Activated naive CD8-positive, alpha-beta T cell treated with anti-CD3 and anti-CD28 coated beads for 36 hours (primary cell): ENCODE measurements around the gene CIB1. TPM values are rescaled to one million over a fixed set of nuclear protein-coding genes. Genes with fewer than 3 reads are reported as not detected.
"Not testable (repeated sequence)": the region's sequence is repeated elsewhere in the genome, so short reads cannot be mapped to it uniquely, and the experiment has no call there.

Experiments used
- DNase-seq: peaks from one replicate; pipeline ENCODE4 v3.0.0; 2021
- H3K27ac Mint-ChIP-seq: one replicate; pipeline ENCODE4 v1.8.0; 2022; ENCODE audit warnings: mild to moderate bottlenecking, moderate library complexity, mixed read lengths
- H3K27me3 Mint-ChIP-seq: one replicate; pipeline ENCODE4 v1.8.0; 2022; ENCODE audit warnings: mild to moderate bottlenecking, mixed read lengths
- H3K36me3 Mint-ChIP-seq: one replicate; pipeline ENCODE4 v1.8.0; 2021; ENCODE audit warnings: mild to moderate bottlenecking, mixed read lengths
- H3K4me1 Mint-ChIP-seq: one replicate; pipeline ENCODE4 v1.8.0; 2021; ENCODE audit warnings: mixed read lengths
- H3K4me3 Mint-ChIP-seq: one replicate; pipeline ENCODE4 v1.8.0; 2022; ENCODE audit warnings: mild to moderate bottlenecking, moderate library complexity, mixed read lengths
- H3K9me3 Mint-ChIP-seq: one replicate; pipeline ENCODE4 v1.8.0; 2022; ENCODE audit warnings: mixed read lengths
- total RNA-seq, 2 experiments: library from RNA; stranded (reverse); gene quantifications; one replicate each; pipeline ENCODE4 v1.2.3, GENCODE V29; 2021

CIB1 gene
- total RNA-seq, 2 experiments from 2014 or later, result 181 to 190 TPM

DNA sequence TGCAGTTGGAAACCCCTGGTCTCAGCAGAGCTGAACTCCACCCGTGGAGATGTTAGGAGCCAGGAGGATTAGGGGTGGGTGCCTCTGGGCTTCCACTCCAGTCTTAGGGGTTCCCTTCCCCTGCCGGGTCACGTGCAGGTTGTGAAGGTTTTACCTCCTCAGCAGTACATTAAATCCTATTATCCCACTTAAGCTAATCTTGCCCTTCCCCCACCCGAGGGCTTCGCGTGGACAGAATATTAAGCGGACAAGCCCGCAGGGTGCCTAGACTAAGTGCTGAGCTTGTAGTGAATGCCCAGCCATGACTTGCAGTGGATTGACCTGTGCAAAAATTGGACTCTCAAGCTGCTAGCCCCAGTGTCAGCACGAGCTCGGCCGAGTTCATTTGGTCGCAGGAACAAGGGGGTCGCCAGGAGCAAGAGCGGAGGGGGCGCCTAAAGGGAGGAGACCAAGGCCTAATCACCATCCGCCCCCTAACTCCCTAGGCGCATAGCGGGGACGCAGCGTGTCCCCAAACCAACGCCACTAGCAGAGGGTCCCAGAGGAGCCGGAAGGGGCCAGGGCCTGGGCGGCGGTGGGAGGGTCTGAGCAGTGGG, 33.1 kb downstream of the CIB1 start:
- H3K4me3 Mint-ChIP-seq, result peak overlapping the region; percentile 84
- H3K4me1 Mint-ChIP-seq, result peaks cover 13% of the 10 kb centered on the region
- H3K36me3 Mint-ChIP-seq, result no peaks in the 10 kb centered on the region
- H3K27ac Mint-ChIP-seq, result peak overlapping the region; percentile 69
- peak; percentile 20 for DNase-seq
- no peaks in the 10 kb centered on the region for H3K27me3 Mint-ChIP-seq
- no peaks in the 10 kb centered on the region for H3K9me3 Mint-ChIP-seq

GRCh38 chr15:90194655-90195054, 39.1 kb downstream of the CIB1 start:
- H3K36me3 Mint-ChIP-seq, result no peaks in the 10 kb centered on the region
- no peaks in the 10 kb centered on the region for H3K27me3 Mint-ChIP-seq
- no peaks in the 10 kb centered on the region for H3K9me3 Mint-ChIP-seq
- H3K4me1 Mint-ChIP-seq, result peaks cover 21% of the 10 kb centered on the region
- no peak overlapping the region for H3K4me3 Mint-ChIP-seq
- DNase-seq, result no peak
- H3K27ac Mint-ChIP-seq, result no peak overlapping the region

GRCh38 chr15:90192961-90193786, 40.6 kb downstream of the CIB1 start:
- H3K4me3 Mint-ChIP-seq, result no peak overlapping the region
- H3K27me3 Mint-ChIP-seq, result no peaks in the 10 kb centered on the region
- peaks cover 21% of the 10 kb centered on the region for H3K4me1 Mint-ChIP-seq
- no peaks in the 10 kb centered on the region for H3K36me3 Mint-ChIP-seq
- no peaks in the 10 kb centered on the region for H3K9me3 Mint-ChIP-seq
- DNase-seq, result no peak
- H3K27ac Mint-ChIP-seq, result peak overlapping the region; percentile 54

DNA sequence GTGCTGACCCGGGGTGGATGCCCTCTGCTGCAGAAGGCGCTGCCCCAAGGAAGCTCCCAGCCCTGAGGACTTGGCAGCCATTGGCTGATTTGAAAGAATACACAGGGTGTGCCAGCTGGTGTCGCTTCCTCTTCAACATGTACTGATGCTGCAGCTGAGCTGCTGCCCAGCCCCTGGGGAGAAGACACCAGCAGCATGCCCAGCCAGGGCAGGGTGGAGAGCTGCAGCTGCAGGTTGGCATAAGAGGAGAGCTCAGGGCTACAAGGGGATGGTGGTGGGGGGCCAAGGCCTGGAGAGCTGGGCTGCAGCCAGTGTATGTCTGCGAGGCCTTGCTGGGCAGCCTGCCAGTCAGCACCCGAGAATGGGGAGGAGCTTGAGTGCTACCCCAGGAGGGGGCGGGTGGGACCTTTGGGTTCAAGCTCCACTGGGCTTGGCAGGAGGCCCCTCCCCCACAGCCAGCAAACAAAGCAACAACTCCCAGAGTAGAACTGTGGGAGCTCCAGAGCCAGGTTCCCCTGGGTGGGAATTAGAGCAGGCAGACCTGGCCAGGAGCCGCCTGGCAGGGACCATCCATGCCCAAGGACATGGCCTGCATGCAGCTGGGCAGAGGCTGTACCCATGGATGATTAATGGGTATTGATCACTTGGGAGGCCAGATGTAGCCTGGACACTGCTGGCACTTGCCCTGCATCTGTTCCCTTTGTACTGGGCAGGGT, 41.8 kb downstream of the CIB1 start:
- H3K4me1 Mint-ChIP-seq, result peaks cover 21% of the 10 kb centered on the region
- no peaks in the 10 kb centered on the region for H3K27me3 Mint-ChIP-seq
- H3K27ac Mint-ChIP-seq, result no peak overlapping the region
- H3K9me3 Mint-ChIP-seq, result no peaks in the 10 kb centered on the region
- no peaks in the 10 kb centered on the region for H3K36me3 Mint-ChIP-seq
- peak overlapping the region; percentile 19 for H3K4me3 Mint-ChIP-seq
- peak; percentile 30 for DNase-seq

DNA sequence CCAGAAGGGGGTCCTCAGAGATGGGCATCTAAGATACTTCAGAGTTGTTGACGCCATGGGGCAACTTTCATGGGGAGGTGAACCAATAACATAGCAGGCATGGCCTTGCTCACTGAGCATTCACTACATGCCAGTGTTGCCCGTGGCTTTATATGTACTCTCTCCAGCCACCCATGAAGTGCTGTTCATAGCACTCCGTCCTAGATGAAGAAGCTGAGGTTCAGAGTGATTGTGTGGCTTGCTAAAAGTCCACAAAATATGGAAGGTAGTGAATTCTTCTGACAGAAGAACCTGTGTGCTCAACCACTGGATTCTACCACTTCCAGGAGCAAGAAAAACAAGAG, 42.4 kb downstream of the CIB1 start:
- peak overlapping the region; percentile 54 for H3K27ac Mint-ChIP-seq
- peaks cover 21% of the 10 kb centered on the region for H3K4me1 Mint-ChIP-seq
- no peaks in the 10 kb centered on the region for H3K36me3 Mint-ChIP-seq
- no peak overlapping the region for H3K4me3 Mint-ChIP-seq
- DNase-seq, result no peak
- no peaks in the 10 kb centered on the region for H3K27me3 Mint-ChIP-seq
- no peaks in the 10 kb centered on the region for H3K9me3 Mint-ChIP-seq

- H3K9me3 Mint-ChIP-seq, result no peaks in the 10 kb centered on the region
- peaks cover 21% of the 10 kb centered on the region for H3K4me1 Mint-ChIP-seq
- no peak overlapping the region for H3K4me3 Mint-ChIP-seq
- no peak for DNase-seq
- no peaks in the 10 kb centered on the region for H3K36me3 Mint-ChIP-seq
- H3K27ac Mint-ChIP-seq, result no peak overlapping the region
- no peaks in the 10 kb centered on the region for H3K27me3 Mint-ChIP-seq
Observed at GRCh38 chr15:90190606-90191343, 43.0 kb downstream of the CIB1 start.

GRCh38 chr15:90189781-90190467, 43.8 kb downstream of the CIB1 start:
- Mint-ChIP-seq H3K4me1 (peaks cover 24% of the 10 kb centered on the region), H3K9me3 (no peaks in the 10 kb centered on the region), H3K27me3 (no peaks in the 10 kb centered on the region), H3K27ac (no peak overlapping the region), H3K36me3 (no peaks in the 10 kb centered on the region), H3K4me3 (no peak overlapping the region)
- no peak for DNase-seq

DNA sequence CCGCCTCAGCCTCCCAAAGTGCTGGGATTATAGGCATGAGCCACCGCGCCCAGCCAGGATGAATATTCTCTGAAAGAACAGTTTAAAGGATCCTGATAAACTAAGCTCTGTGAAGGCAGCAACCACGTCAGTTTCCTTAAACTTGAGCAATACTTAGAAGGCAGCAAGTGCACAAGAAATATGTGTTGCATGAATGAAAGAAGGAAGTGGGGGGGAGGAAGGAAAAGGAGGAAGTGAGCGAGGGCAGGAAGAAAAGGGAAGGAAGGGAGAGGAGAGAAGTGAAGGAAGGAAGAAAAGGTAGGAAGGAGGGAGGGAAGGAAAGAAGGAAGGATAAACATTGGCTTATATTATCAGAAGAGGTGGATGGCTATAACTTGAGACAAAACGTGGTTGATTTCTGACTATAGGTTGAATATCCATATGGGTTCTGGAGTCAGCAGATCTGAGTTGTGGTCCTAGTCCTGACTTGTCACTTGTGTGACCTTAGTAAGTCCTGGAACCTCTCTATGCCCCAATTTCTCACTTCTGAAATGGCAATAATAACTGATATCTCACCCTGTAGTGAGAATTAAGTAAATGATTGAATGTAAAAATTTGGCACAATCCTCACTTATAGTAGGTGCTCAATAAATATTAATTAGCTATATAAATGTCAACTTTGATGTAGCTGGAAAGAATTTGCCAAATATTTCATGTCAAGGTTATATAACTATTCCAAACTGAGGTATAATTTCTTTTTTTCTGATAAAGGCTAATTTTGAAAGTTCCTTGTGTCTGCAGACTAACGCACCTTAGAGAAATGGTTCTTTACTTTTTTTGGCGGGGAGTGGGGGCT, 44.6 kb downstream of the CIB1 start:
- Mint-ChIP-seq H3K27ac (no peak overlapping the region), H3K4me3 (no peak overlapping the region), H3K9me3 (no peaks in the 10 kb centered on the region), H3K4me1 (peaks cover 27% of the 10 kb centered on the region), H3K27me3 (no peaks in the 10 kb centered on the region), H3K36me3 (no peaks in the 10 kb centered on the region)
- DNase-seq, result no peak

GRCh38 chr15:90188065-90188464, 45.7 kb downstream of the CIB1 start:
- DNase-seq, H3K36me3 Mint-ChIP-seq, H3K27me3 Mint-ChIP-seq: not testable (repeated sequence)

DNA sequence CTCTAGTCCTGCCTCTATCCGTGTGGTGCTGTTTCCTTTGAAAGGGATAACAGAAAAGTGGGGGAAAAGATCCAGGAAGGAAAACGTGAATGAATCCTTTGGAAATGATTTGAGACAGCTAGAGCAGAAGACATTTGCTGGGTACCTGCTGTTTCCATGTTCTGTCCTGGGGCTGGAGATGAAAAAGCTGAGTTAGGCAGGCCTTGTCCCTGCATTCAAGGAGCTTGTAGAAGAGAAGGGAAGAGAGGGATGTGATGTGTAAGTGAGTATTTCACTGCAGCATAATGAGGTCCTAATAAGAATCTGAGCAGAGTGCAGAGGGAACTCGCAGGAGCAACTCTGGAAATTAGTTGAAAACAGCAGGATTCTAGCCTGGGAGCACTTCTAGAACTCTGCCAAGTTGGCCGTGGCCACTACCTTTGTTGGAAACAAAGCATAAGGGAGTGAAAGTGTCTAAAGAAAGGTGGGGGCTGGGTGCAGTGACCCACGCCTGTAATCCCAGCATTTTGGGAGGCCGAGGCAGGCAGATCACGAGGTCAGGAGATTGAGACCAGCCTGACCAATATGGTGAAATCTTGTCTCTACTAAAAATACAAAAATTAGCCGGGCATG, 46.4 kb downstream of the CIB1 start:
- no peaks in the 10 kb centered on the region for H3K27me3 Mint-ChIP-seq
- no peak overlapping the region for H3K27ac Mint-ChIP-seq
- no peak for DNase-seq
- H3K9me3 Mint-ChIP-seq, result no peaks in the 10 kb centered on the region
- H3K4me1 Mint-ChIP-seq, result peaks cover 16% of the 10 kb centered on the region
- no peak overlapping the region for H3K4me3 Mint-ChIP-seq
- H3K36me3 Mint-ChIP-seq, result no peaks in the 10 kb centered on the region

More at GRCh38 chr15:90188065-90188464, 45.7 kb downstream of the CIB1 start:
- not testable (repeated sequence) for H3K4me3 Mint-ChIP-seq, H3K9me3 Mint-ChIP-seq, H3K27ac Mint-ChIP-seq
- H3K4me1 Mint-ChIP-seq, result peaks cover 21% of the 10 kb centered on the region

DNA sequence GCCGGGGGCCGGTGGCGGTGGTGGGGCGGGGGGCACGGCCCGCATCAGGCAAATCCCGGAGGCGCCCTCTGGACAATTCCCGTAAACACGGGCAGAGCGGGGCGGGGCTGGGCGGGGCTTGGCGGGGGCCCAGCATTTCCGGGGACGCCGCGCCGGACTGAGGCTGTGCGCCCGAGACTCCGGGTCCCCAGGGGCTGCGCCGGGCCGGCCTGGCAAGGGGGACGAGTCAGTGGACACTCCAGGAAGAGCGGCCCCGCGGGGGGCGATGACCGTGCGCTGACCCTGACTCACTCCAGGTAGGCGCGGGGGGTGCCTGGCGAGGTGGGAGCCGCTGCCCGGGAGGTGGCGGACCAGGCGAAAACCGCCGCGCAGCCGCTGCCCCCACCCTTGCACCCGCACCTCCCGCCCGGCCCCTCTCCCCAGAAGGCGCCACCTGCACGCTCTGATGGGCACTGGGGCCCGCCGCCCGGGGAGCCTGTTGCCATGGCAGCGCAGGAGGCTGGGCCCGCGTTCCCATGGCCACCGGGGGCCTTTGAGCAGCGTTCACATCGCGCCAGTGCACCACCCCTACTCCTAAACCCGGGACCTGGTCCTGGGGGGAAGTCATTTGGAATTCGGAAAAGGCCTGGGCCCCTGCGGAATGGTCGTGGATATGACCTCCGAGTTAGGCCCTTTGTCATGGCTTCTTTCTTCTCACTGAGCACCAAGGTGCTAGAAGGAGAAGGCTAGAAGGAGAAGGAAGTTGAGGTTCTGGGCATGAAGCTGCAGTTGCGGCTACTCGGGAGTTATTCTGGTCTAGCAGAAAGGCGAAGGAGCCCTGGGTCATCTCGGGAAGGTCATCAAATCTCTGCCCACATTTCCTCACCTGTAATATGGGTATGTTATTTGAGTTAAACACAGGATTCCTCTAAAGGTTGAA, 48.7 kb downstream of the CIB1 start:
- Mint-ChIP-seq H3K4me3 (peak overlapping the region; percentile 75), H3K9me3 (no peaks in the 10 kb centered on the region), H3K27me3 (no peaks in the 10 kb centered on the region), H3K36me3 (no peaks in the 10 kb centered on the region), H3K4me1 (peaks cover 7% of the 10 kb centered on the region), H3K27ac (peak overlapping the region; percentile 25)
- peak; percentile 57 for DNase-seq

- no peaks in the 10 kb centered on the region for H3K27me3 Mint-ChIP-seq
- no peak overlapping the region for H3K27ac Mint-ChIP-seq
- H3K9me3 Mint-ChIP-seq, result no peaks in the 10 kb centered on the region
- no peak for DNase-seq
- peak overlapping the region; percentile 63 for H3K4me3 Mint-ChIP-seq
- no peaks in the 10 kb centered on the region for H3K36me3 Mint-ChIP-seq
- peaks cover 7% of the 10 kb centered on the region for H3K4me1 Mint-ChIP-seq
Observed at GRCh38 chr15:90184119-90184785, 49.5 kb downstream of the CIB1 start.
